A549 treated with DMSO at 1 μM for 4 hours (cell line): ENCODE measurements around the gene ZFTA. TPM values are rescaled to one million over a fixed set of nuclear protein-coding genes. Genes with fewer than 3 reads are reported as not detected.

ENCODE experiments used
- total RNA-seq: library from RNA; stranded (reverse); fragments of 200-300 nt; extraction: Qiagen RNA extraction; gene quantifications from 5 replicates; pipeline ENCODE4 v1.2.3, GENCODE V29; 2022; ENCODE audit warnings: low read depth

ZFTA gene
- total RNA-seq, result 5.6 to 7.1 TPM (median 6.3 TPM) in 5 replicates

DNA sequence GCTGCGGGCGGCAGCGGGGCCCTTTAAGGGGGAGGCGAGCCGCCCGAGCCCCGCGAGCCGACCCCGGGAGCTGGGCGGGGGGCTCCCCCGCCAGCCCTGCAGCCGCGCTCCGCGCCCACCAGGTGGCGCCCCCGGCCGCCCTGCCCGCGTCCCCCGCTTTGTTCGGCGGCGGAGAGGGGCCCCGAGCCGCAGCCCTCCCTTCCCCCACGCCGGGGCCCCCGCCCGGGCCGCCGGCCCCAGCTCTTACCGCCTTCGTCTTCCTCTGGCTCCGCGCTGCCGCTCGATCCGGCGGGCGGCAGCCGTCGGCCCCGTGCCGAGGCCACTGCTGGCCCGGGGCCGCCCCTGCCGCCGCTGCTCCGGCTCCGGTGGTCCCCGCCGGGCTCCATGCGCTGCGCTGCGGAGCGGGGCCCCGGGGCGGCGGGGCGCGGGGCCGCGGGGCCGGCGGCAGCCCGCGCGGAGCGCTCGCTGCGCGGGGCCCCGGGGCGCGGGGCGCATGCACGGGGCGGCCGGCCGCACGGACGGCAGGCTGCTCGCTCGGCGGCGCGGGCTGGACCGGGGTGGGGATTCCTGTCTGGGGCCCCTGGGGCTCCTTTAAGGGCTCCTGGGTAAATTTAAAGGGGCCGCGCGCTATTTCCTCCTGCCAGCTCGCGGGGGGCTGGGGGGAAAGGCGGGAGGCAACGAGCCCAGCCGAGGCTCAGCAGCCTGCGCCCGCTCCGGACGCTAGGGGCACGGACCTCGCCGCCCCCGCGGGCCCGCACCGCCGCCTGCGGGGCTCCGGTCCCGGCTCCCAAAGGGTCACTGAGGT, at the start of gene ZFTA:
Gene ZFTA, minus strand, starts transcription at position 539 of the 805 bp plus-strand sequence. Its CDS starts 153 bp downstream, at position 386.

DNA sequence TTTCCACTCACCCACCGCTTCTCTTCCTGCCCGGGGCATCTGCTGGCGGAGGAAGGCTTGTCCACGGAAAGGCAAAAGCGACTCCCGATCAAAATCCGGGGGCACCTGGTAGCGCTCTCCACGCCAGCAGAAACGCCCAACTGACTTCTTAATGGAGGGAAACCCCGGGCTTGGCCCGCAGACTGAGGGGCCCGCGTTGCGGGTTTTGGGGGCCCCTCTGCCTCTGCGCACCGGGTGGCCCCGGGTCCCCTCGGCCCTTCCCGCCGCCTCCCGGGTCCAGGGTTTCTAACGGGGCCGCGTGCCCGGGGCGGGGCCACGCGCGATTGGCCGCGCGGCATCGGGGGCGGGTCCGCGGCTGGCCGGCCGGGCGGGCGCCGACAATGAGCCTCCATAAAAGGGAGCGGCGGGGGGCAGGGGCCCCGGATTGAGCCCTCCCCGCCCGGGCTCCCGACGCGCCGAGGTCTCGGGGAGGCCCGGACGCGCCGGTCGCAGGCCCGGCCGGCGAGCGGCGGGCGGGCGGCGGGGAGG, 44.5 kb upstream of the ZFTA start, which contains the start of gene SPINDOC:
Gene SPINDOC, plus strand, starts transcription at position 422 of the 528 bp plus-strand sequence. CDS start 231 bp downstream, outside the sequence.

Other genes starting within 250 kb of the ZFTA start
- 0.91 to 2.7 TPM (median 1.8 TPM) in 5 replicates for gene PLAAT4, start 232.0 kb downstream of the ZFTA start, total RNA-seq
- 0.18 to 0.28 TPM (median 0.24 TPM) in 3 of 5 replicates, not detected in the others for gene PLAAT2, start 205.4 kb downstream of the ZFTA start, total RNA-seq
- gene PLAAT3, start 154.3 kb downstream of the ZFTA start, total RNA-seq, result 40.3 to 57.1 TPM (median 49.3 TPM) in 5 replicates
- 30.5 to 39.8 TPM (median 36.5 TPM) in 5 replicates for gene ATL3, start 97.4 kb downstream of the ZFTA start, total RNA-seq
- 101 to 116 TPM (median 105 TPM) in 5 replicates for gene RTN3, start 87.3 kb downstream of the ZFTA start, total RNA-seq
- 37.9 to 55.3 TPM (median 54.7 TPM) in 5 replicates for gene SPINDOC, start 44.7 kb upstream of the ZFTA start, total RNA-seq
- gene MARK2, start 70.3 kb upstream of the ZFTA start, total RNA-seq, result 22.4 to 27.4 TPM (median 26.6 TPM) in 5 replicates
- 0.96 to 1.3 TPM (median 1.00 TPM) in 5 replicates for gene RCOR2, start 148.4 kb upstream of the ZFTA start, total RNA-seq
- gene NAA40, start 170.2 kb upstream of the ZFTA start, total RNA-seq, result 13.5 to 20.0 TPM (median 17.0 TPM) in 5 replicates
- 754 to 1,077 TPM (median 943 TPM) in 5 replicates for gene COX8A, start 205.8 kb upstream of the ZFTA start, total RNA-seq
- gene OTUB1, start 217.7 kb upstream of the ZFTA start, total RNA-seq, result 109 to 130 TPM (median 119 TPM) in 5 replicates